OCI-LY1 (cell line): ENCODE measurements around the gene RNF19B.

Source experiments
- EZH2 ChIP-seq: fragments of 200-600 bp; sonication (generic), shearing (Covaris generic); IDR thresholded peaks from 2 replicates; pipeline ENCODE4 v1.8.0; 2017; ENCODE audit warnings: borderline replicate concordance, mixed run types, mild to moderate bottlenecking, antibody characterized with exemption, low read length, moderate library complexity, mixed read lengths
- TF ChIP-seq, protein P1 (sequence below): fragments of 200-600 bp; sonication (generic), shearing (Covaris generic); IDR thresholded peaks from 2 replicates; pipeline ENCODE4 v1.5.1; 2017; ENCODE audit warnings: mild to moderate bottlenecking, antibody characterized with exemption, low read length, moderate library complexity, mixed read lengths

DNA sequence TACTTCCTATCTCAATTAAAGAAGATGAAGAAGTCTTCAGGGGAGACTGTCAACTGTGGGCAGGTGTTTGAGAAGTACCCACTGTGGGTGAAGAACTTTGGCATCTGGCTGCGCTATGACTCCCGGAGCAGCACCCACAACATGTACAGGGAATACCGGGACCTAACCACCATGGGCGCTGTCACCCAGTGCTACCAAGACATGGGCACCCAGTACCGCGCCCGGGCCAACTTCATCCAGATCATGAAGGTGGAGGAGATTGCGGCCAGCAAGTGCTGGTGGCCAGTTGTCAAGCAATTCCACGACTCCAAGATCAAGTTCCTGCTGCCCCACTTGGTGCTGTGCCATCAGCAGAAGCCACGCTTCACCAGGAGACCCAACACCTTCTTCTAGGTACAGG is 15.5 kb upstream of the RNF19B start:
- TF ChIP-seq, protein P1, sequence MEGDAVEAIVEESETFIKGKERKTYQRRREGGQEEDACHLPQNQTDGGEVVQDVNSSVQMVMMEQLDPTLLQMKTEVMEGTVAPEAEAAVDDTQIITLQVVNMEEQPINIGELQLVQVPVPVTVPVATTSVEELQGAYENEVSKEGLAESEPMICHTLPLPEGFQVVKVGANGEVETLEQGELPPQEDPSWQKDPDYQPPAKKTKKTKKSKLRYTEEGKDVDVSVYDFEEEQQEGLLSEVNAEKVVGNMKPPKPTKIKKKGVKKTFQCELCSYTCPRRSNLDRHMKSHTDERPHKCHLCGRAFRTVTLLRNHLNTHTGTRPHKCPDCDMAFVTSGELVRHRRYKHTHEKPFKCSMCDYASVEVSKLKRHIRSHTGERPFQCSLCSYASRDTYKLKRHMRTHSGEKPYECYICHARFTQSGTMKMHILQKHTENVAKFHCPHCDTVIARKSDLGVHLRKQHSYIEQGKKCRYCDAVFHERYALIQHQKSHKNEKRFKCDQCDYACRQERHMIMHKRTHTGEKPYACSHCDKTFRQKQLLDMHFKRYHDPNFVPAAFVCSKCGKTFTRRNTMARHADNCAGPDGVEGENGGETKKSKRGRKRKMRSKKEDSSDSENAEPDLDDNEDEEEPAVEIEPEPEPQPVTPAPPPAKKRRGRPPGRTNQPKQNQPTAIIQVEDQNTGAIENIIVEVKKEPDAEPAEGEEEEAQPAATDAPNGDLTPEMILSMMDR, result no peak
- no peak for TF ChIP-seq EZH2
